ENCODE measurements around the gene NPHS1.
"Not testable (repeated sequence)": the region's sequence is repeated elsewhere in the genome, so short reads cannot be mapped to it uniquely, and the experiment has no call there.

The NPHS1 gene

GRCh38 chr19:35879068-35879467 is 26.8 kb upstream of the NPHS1 start:
- no peak for DNase-seq

- DNase-seq, result no peak
Measured at GRCh38 chr19:35874392-35874930, 22.2 kb upstream of the NPHS1 start.

GRCh38 chr19:35872180-35872579 is 19.9 kb upstream of the NPHS1 start:
- no peak for DNase-seq

- no peak for DNase-seq
Measured at GRCh38 chr19:35871611-35872010, 19.3 kb upstream of the NPHS1 start.

GRCh38 chr19:35870798-35871197 is 18.5 kb upstream of the NPHS1 start:
- DNase-seq, result no peak

GRCh38 chr19:35870124-35870736 is 17.9 kb upstream of the NPHS1 start:
- DNase-seq, result not testable (repeated sequence)

GRCh38 chr19:35869327-35870123 is 17.2 kb upstream of the NPHS1 start:
- peak; percentile 75 to 85 for DNase-seq

GRCh38 chr19:35868823-35869326 is 16.6 kb upstream of the NPHS1 start:
- no peak for DNase-seq

- DNase-seq, result peak; percentile 73 to 77
Measured at GRCh38 chr19:35868172-35868822, 16.0 kb upstream of the NPHS1 start, which contains the start of gene APLP1. Gene APLP1 (plus strand): TSS chr19:35868574. CDS start chr19:35868637, 63 bp downstream.

- no peak for DNase-seq
Measured at GRCh38 chr19:35863018-35863417, 10.7 kb upstream of the NPHS1 start.

GRCh38 chr19:35862528-35862927 is 10.2 kb upstream of the NPHS1 start:
- DNase-seq, result no peak

- no peak for DNase-seq
Measured at GRCh38 chr19:35861640-35862160, 9.4 kb upstream of the NPHS1 start.

- no peak for DNase-seq
Measured at GRCh38 chr19:35860818-35861639, 8.7 kb upstream of the NPHS1 start.

- DNase-seq, result no peak
Measured at GRCh38 chr19:35860436-35860817, 8.1 kb upstream of the NPHS1 start.

- no peak for DNase-seq
Measured at GRCh38 chr19:35859414-35859813, 7.1 kb upstream of the NPHS1 start.

GRCh38 chr19:35858311-35858710 is 6.0 kb upstream of the NPHS1 start:
- DNase-seq, result no peak

- peak; percentile 10 to 39 for DNase-seq
Measured at GRCh38 chr19:35856546-35857149, 4.3 kb upstream of the NPHS1 start, which contains the start of gene KIRREL2. Gene KIRREL2 (plus strand): TSS chr19:35856911. CDS start chr19:35857120, 209 bp downstream.

- DNase-seq, result peak in 1 of 2 experiments; percentile 25
Measured at GRCh38 chr19:35853038-35853756, 893 bp upstream of the NPHS1 start.

- DNase-seq, result no peak
Measured at GRCh38 chr19:35851213-35852028, 883 bp downstream of the NPHS1 start.

GRCh38 chr19:35848919-35849505 is 3.3 kb downstream of the NPHS1 start:
- no peak for DNase-seq
